SH-SY5Y (cell line): Measurements from ENCODE around the gene LFNG.

Experiments
- GATA2 ChIP-seq: IDR thresholded peaks from 2 replicates; pipeline ENCODE4 v1.6.1; 2011; ENCODE audit warnings: mild to moderate bottlenecking, low read depth, low read length
- GATA3 ChIP-seq: IDR thresholded peaks from 2 replicates; pipeline ENCODE4 v1.6.1; 2011; ENCODE audit warnings: low read depth, mild to moderate bottlenecking, low read length, moderate library complexity

DNA sequence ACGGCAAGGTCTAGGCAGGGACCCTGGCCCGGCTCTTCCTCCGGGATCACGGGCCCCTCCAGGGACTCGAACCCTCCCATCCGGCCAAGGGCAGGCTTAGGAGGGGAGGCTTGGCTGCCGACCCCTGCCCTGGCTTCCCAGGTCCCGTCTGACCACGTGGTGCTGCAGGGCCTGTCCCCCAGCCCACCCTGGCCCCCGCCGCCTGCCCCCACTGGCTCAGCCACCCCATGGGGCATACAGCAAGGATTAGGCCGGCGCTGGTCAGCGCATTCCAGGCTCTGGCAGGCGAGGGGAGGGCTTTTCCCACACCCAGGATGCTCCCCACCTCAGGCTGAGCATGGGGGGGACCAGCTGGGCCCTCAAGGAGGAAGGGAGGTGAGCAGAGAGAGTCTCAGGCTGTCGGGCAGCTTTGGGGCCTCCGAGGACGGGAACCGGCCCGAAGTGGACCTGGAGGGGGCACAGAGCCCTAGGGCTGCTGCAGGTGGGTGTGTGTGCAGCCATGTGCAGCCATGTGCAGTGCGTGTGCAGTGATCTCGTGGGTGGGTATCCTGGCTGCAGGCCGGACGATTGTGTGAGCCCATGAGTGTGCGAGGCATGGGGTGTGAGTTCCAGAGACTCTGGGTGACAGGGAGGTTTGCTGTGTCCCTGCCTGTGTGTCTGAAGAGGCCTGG lies 42.7 kb upstream of the LFNG start:
- TF ChIP-seq GATA2 (no peak), GATA3 (no peak)
